H1 (cell line): Measurements from ENCODE around the gene NALF2.

Experiments
- ASH2L ChIP-seq: fragments of 200-600, 300-600 bp; sonication (generic); IDR thresholded peaks from one replicate; pipeline ENCODE4 v1.7.1; 2017; ENCODE audit warnings: low read length
- CEBPB ChIP-seq: IDR thresholded peaks from 2 replicates; pipeline ENCODE4 v1.6.1; 2012; ENCODE audit warnings: low read depth, low read length
- CTCF ChIP-seq, 3 experiments: IDR thresholded peaks; 1 replicate in 2 of 3; 2 replicates in 1 of 3; pipeline versions ENCODE4 v1.5.1 to v1.6.1; 2011; ENCODE audit warnings: low read length in 3 of 3, mild to moderate bottlenecking in 3 of 3, inconsistent platforms in 2 of 3, low read depth in 1 of 3, moderate library complexity in 1 of 3; ENCODE audit not compliant: insufficient read depth in 1 of 3; ENCODE audit errors: control extremely low read depth in 1 of 3
- E2F6 ChIP-seq: IDR thresholded peaks from 2 replicates; pipeline ENCODE4 v1.6.1; 2012; ENCODE audit warnings: inconsistent platforms
- EZH2 ChIP-seq: fragments of 200-600 bp; sonication (generic); IDR thresholded peaks from 2 replicates; pipeline ENCODE4 v1.7.1; 2012; ENCODE audit warnings: low read depth, mild to moderate bottlenecking, moderate library complexity, low read length, inconsistent platforms; ENCODE audit not compliant: severe bottlenecking
- GABPA ChIP-seq: IDR thresholded peaks from 2 replicates; pipeline ENCODE4 v1.6.1; 2011; ENCODE audit warnings: mild to moderate bottlenecking, low read length, moderate library complexity, borderline replicate concordance; ENCODE audit not compliant: insufficient read depth
- POLR2A ChIP-seq, 2 experiments: IDR thresholded peaks; 1 replicate in 1 of 2; 2 replicates in 1 of 2; pipeline ENCODE4 v1.6.1; 2011; ENCODE audit warnings: low read depth in 2 of 2, low read length in 2 of 2, mild to moderate bottlenecking in 2 of 2; ENCODE audit errors: control extremely low read depth in 1 of 2
- POLR2AphosphoS5 ChIP-seq: IDR thresholded peaks from 2 replicates; pipeline ENCODE4 v1.6.1; 2011; ENCODE audit warnings: low read depth, low read length
- SP1 ChIP-seq: IDR thresholded peaks from 2 replicates; pipeline ENCODE4 v1.6.1; 2011; ENCODE audit warnings: low read depth, low read length
- SRF ChIP-seq: IDR thresholded peaks from 2 replicates; pipeline ENCODE4 v1.6.1; 2011; ENCODE audit warnings: mild to moderate bottlenecking, low read depth, low read length, moderate library complexity

DNA sequence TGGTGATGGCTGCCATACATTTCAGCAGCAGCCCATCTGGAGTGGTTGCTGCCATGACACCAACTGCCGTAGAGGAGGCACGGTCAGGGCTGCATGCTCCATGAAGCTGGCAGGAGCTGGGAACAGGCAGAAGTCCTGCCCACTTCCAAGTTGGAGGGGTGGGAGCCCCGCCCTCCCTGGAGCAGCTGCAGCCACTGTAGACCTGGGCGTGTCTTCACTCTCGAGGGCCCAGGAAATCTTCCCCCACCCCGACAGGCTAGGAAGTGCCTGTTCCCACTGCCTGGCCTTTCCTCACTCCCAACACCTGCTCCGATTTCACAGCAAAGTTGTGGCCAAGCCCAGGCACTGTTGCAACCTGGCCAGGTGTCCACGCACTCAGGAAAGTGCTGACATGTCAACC, 42.3 kb downstream of the NALF2 start:
- TF ChIP-seq CTCF (IDR thresholded peaks at IDR 0.05; ENCODE audit: control extremely low read depth in 1 of 3, insufficient read depth in 1 of 3, low read depth in 1 of 3, low read length in 3 of 3) (no peak), ASH2L (no peak), POLR2AphosphoS5 (no peak), SRF (no peak), CEBPB (no peak), SP1 (no peak), POLR2A (IDR thresholded peaks at IDR 0.05; ENCODE audit: control extremely low read depth in 1 of 2, low read depth in 2 of 2, low read length in 2 of 2) (no peak), EZH2 (no peak), E2F6 (no peak), GABPA (no peak)
